ENCODE results near the gene FLT3.

Gene FLT3

GRCh38 chr13:28056970-28057712 is 43.2 kb downstream of the FLT3 start:
- POLR2A ChIA-PET: interaction anchor here (0.6 kb wide), 1 partner anchor 80 kb away, joined by 3 read pairs; no protein-coding TSS in a partner anchor
- Histone ChIP-seq H3K27ac (ENCODE audit: insufficient read depth in 1 of 2, low read depth in 1 of 2, low read length in 2 of 2, poor library complexity in 1 of 2, severe bottlenecking in 2 of 2) (no peak overlapping the region), H3K27me3 (replicated peaks in 2 of 5; ENCODE audit: control insufficient read depth in 4 of 5, insufficient read depth in 5 of 5, low read length in 4 of 5) (no peaks in the 10 kb centered on the region), H3K9me3 (ENCODE audit: control extremely low read depth in 1 of 5, control insufficient read depth in 4 of 5, insufficient read depth in 2 of 5, low read depth in 1 of 5, low read length in 4 of 5) (no peaks in the 10 kb centered on the region), H3K4me1 (ENCODE audit: control extremely low read depth in 1 of 4, control insufficient read depth in 4 of 4, insufficient read depth in 4 of 4, low read length in 3 of 4) (peaks cover 14 to 49% (median 31%) of the 10 kb centered on the region in 4 experiments), H3K36me3 (ENCODE audit: control insufficient read depth in 4 of 4, insufficient read depth in 4 of 4, low read length in 3 of 4) (peaks cover 4 to 39% (median 23%) of the 10 kb centered on the region in 4 experiments), H3K4me3 (ENCODE audit: control insufficient read depth in 1 of 7, extremely low read depth in 1 of 7, insufficient read depth in 4 of 7, low read depth in 2 of 7, low read length in 6 of 7) (no peak overlapping the region)
- DNase-seq: no peak
- WGBS (ENCODE audit: insufficient coverage): 99% methylated on average over 9 of the region's 13 CpGs
- CTCF ChIA-PET: interaction anchor here (1.0 to 1.6 kb wide), 7 partner anchors 14 to 220 kb away, joined by 3 to 6 read pairs (median 4); no protein-coding TSS in a partner anchor

GRCh38 chr13:28056426-28056825 is 44.0 kb downstream of the FLT3 start:
- DNase-seq: no peak
- 83% methylated on average over 5 of the region's 9 CpGs for WGBS (ENCODE audit: insufficient coverage)
- Histone ChIP-seq H3K36me3 (ENCODE audit: control insufficient read depth in 4 of 4, insufficient read depth in 4 of 4, low read length in 3 of 4) (peaks cover 4 to 32% (median 20%) of the 10 kb centered on the region in 4 experiments), H3K27me3 (replicated peaks in 2 of 5; ENCODE audit: control insufficient read depth in 4 of 5, insufficient read depth in 5 of 5, low read length in 4 of 5) (no peaks in the 10 kb centered on the region), H3K4me1 (ENCODE audit: control extremely low read depth in 1 of 4, control insufficient read depth in 4 of 4, insufficient read depth in 4 of 4, low read length in 3 of 4) (peaks cover 14 to 49% (median 31%) of the 10 kb centered on the region in 4 experiments), H3K27ac (ENCODE audit: insufficient read depth in 1 of 2, low read depth in 1 of 2, low read length in 2 of 2, poor library complexity in 1 of 2, severe bottlenecking in 2 of 2) (no peak overlapping the region), H3K4me3 (ENCODE audit: control insufficient read depth in 1 of 7, extremely low read depth in 1 of 7, insufficient read depth in 4 of 7, low read depth in 2 of 7, low read length in 6 of 7) (no peak overlapping the region), H3K9me3 (ENCODE audit: control extremely low read depth in 1 of 5, control insufficient read depth in 4 of 5, insufficient read depth in 2 of 5, low read depth in 1 of 5, low read length in 4 of 5) (no peaks in the 10 kb centered on the region)
- POLR2A ChIA-PET: interaction anchor here (0.6 kb wide), 1 partner anchor 80 kb away, joined by 3 read pairs; no protein-coding TSS in a partner anchor
- CTCF ChIA-PET: interaction anchor here (1.4 to 1.6 kb wide), 2 partner anchors 11 to 38 kb away, joined by 4 read pairs; no protein-coding TSS in a partner anchor

- H3K27me3 ChIP-seq (replicated peaks in 2 of 5; ENCODE audit: control insufficient read depth in 4 of 5, insufficient read depth in 5 of 5, low read length in 4 of 5): no peaks in the 10 kb centered on the region
- peak overlapping the region in 1 of 7 experiments; percentile 59 for H3K4me3 ChIP-seq (ENCODE audit: control insufficient read depth in 1 of 7, extremely low read depth in 1 of 7, insufficient read depth in 4 of 7, low read depth in 2 of 7, low read length in 6 of 7)
- H3K4me1 ChIP-seq (ENCODE audit: control extremely low read depth in 1 of 4, control insufficient read depth in 4 of 4, insufficient read depth in 4 of 4, low read length in 3 of 4): peaks cover 14 to 49% (median 31%) of the 10 kb centered on the region in 4 experiments
- H3K36me3 ChIP-seq (ENCODE audit: control insufficient read depth in 4 of 4, insufficient read depth in 4 of 4, low read length in 3 of 4): peaks cover 7 to 28% (median 20%) of the 10 kb centered on the region in 4 experiments
- DNase-seq: peak; percentile 47 to 89 (median 86)
- no peak overlapping the region for H3K27ac ChIP-seq (ENCODE audit: insufficient read depth in 1 of 2, low read depth in 1 of 2, low read length in 2 of 2, poor library complexity in 1 of 2, severe bottlenecking in 2 of 2)
- 0% methylated on average over 2 of the region's 2 CpGs for WGBS (ENCODE audit: insufficient coverage)
- CTCF ChIA-PET: interaction anchor here (0.6 to 1.5 kb wide), 7 partner anchors 10 to 259 kb away, joined by 3 to 5 read pairs (median 3); no protein-coding TSS in a partner anchor
- POLR2A ChIA-PET: interaction anchor here (1.3 kb wide), 1 partner anchor 84 kb away, joined by 3 read pairs; no protein-coding TSS in a partner anchor
- H3K9me3 ChIP-seq (ENCODE audit: control extremely low read depth in 1 of 5, control insufficient read depth in 4 of 5, insufficient read depth in 2 of 5, low read depth in 1 of 5, low read length in 4 of 5): no peaks in the 10 kb centered on the region
These were observed 45.0 kb downstream of the FLT3 start for GRCh38 chr13:28055357-28055756.

- CTCF ChIA-PET: interaction anchor here (1.1 to 1.7 kb wide), 3 partner anchors 15 to 221 kb away, joined by 3 to 5 read pairs (median 5); no protein-coding TSS in a partner anchor
- no peaks in the 10 kb centered on the region for H3K9me3 ChIP-seq (ENCODE audit: control extremely low read depth in 1 of 5, control insufficient read depth in 4 of 5, insufficient read depth in 2 of 5, low read depth in 1 of 5, low read length in 4 of 5)
- no peak overlapping the region for H3K4me3 ChIP-seq (ENCODE audit: control insufficient read depth in 1 of 7, extremely low read depth in 1 of 7, insufficient read depth in 4 of 7, low read depth in 2 of 7, low read length in 6 of 7)
- POLR2A ChIA-PET: interaction anchor here (0.6 kb wide), 1 partner anchor 15 kb away, joined by 6 read pairs; no protein-coding TSS in a partner anchor
- no peak for DNase-seq
- H3K27ac ChIP-seq (ENCODE audit: insufficient read depth in 1 of 2, low read depth in 1 of 2, low read length in 2 of 2, poor library complexity in 1 of 2, severe bottlenecking in 2 of 2): no peak overlapping the region
- peaks cover 18 to 46% (median 33%) of the 10 kb centered on the region in 4 experiments for H3K4me1 ChIP-seq (ENCODE audit: control extremely low read depth in 1 of 4, control insufficient read depth in 4 of 4, insufficient read depth in 4 of 4, low read length in 3 of 4)
- peaks cover 10 to 39% (median 26%) of the 10 kb centered on the region in 4 experiments for H3K36me3 ChIP-seq (ENCODE audit: control insufficient read depth in 4 of 4, insufficient read depth in 4 of 4, low read length in 3 of 4)
- H3K27me3 ChIP-seq (replicated peaks in 2 of 5; ENCODE audit: control insufficient read depth in 4 of 5, insufficient read depth in 5 of 5, low read length in 4 of 5): no peaks in the 10 kb centered on the region
These were observed 47.4 kb downstream of the FLT3 start for GRCh38 chr13:28052945-28053344.

GRCh38 chr13:28049880-28050875 is 50.2 kb downstream of the FLT3 start:
- H3K4me1 ChIP-seq (ENCODE audit: control extremely low read depth in 1 of 4, control insufficient read depth in 4 of 4, insufficient read depth in 4 of 4, low read length in 3 of 4): peaks cover 11 to 23% (median 19%) of the 10 kb centered on the region in 4 experiments
- H3K9me3 ChIP-seq (ENCODE audit: control extremely low read depth in 1 of 5, control insufficient read depth in 4 of 5, insufficient read depth in 2 of 5, low read depth in 1 of 5, low read length in 4 of 5): no peaks in the 10 kb centered on the region
- 100% methylated on average over 2 of the region's 7 CpGs for WGBS (ENCODE audit: insufficient coverage)
- ChIA-PET POLR2A (interaction anchor here (0.6 kb wide), 1 partner anchor 14 kb away, joined by 3 read pairs; no protein-coding TSS in a partner anchor), CTCF (interaction anchor here (1.2 kb wide), 1 partner anchor 24 kb away, joined by 3 read pairs; no protein-coding TSS in a partner anchor)
- H3K36me3 ChIP-seq (ENCODE audit: control insufficient read depth in 4 of 4, insufficient read depth in 4 of 4, low read length in 3 of 4): peaks cover 15 to 40% (median 18%) of the 10 kb centered on the region in 4 experiments
- no peak overlapping the region for H3K27ac ChIP-seq (ENCODE audit: insufficient read depth in 1 of 2, low read depth in 1 of 2, low read length in 2 of 2, poor library complexity in 1 of 2, severe bottlenecking in 2 of 2)
- DNase-seq: no peak
- H3K4me3 ChIP-seq (ENCODE audit: control insufficient read depth in 1 of 7, extremely low read depth in 1 of 7, insufficient read depth in 4 of 7, low read depth in 2 of 7, low read length in 6 of 7): no peak overlapping the region
- H3K27me3 ChIP-seq (replicated peaks in 2 of 5; ENCODE audit: control insufficient read depth in 4 of 5, insufficient read depth in 5 of 5, low read length in 4 of 5): no peaks in the 10 kb centered on the region

GRCh38 chr13:28049215-28049614 is 51.2 kb downstream of the FLT3 start:
- POLR2A ChIA-PET: no interaction called here
- no peaks in the 10 kb centered on the region for H3K9me3 ChIP-seq (ENCODE audit: control extremely low read depth in 1 of 5, control insufficient read depth in 4 of 5, insufficient read depth in 2 of 5, low read depth in 1 of 5, low read length in 4 of 5)
- no peak for DNase-seq
- WGBS (ENCODE audit: insufficient coverage): 100% methylated on average over 3 of the region's 5 CpGs
- H3K27ac ChIP-seq (ENCODE audit: insufficient read depth in 1 of 2, low read depth in 1 of 2, low read length in 2 of 2, poor library complexity in 1 of 2, severe bottlenecking in 2 of 2): no peak overlapping the region
- H3K4me3 ChIP-seq (ENCODE audit: control insufficient read depth in 1 of 7, extremely low read depth in 1 of 7, insufficient read depth in 4 of 7, low read depth in 2 of 7, low read length in 6 of 7): no peak overlapping the region
- H3K27me3 ChIP-seq (replicated peaks in 2 of 5; ENCODE audit: control insufficient read depth in 4 of 5, insufficient read depth in 5 of 5, low read length in 4 of 5): no peaks in the 10 kb centered on the region
- CTCF ChIA-PET: interaction anchor here (1.2 kb wide), 1 partner anchor 23 kb away, joined by 3 read pairs; no protein-coding TSS in a partner anchor
- H3K36me3 ChIP-seq (ENCODE audit: control insufficient read depth in 4 of 4, insufficient read depth in 4 of 4, low read length in 3 of 4): peaks cover 14 to 49% (median 22%) of the 10 kb centered on the region in 4 experiments
- H3K4me1 ChIP-seq (ENCODE audit: control extremely low read depth in 1 of 4, control insufficient read depth in 4 of 4, insufficient read depth in 4 of 4, low read length in 3 of 4): peaks cover 4 to 15% (median 10%) of the 10 kb centered on the region in 4 experiments
